HG02852 (cell line): Measurements from ENCODE around the gene KAT2B.
"Not testable (repeated sequence)": the region's sequence is repeated elsewhere in the genome, so short reads cannot be mapped to it uniquely, and the experiment has no call there.

Source experiments
- ATAC-seq: cut with Tn5 transposase; IDR thresholded peaks from one replicate; pipeline ENCODE4 v1.9.1; 2021; ENCODE audit warnings: mild to moderate bottlenecking, moderate library complexity; ENCODE audit not compliant: unreplicated experiment

The KAT2B gene

GRCh38 chr3:20041197-20041780, 1.0 kb downstream of the KAT2B start:
- peak; percentile 39 for ATAC-seq

DNA sequence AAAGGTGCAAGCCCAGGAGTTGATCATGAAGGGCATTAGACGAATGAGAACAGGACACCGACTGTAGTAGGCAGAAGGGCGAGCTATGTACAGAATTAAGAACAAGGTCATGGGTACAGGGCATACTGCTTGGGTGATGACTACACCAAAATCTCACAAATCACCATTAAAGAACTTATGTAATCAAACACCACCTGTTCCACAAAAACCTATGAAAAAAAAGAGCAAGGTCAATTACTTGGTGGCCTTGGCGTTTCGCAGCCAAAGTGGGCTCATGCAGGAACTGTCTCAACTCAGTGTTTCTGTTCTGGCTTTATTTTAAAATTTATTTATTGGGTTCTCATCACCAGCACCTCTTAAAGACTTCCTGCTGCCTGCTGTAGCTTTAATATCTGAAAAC, 2.1 kb downstream of the KAT2B start:
- ATAC-seq, result no peak

- ATAC-seq, result peak; percentile 21
Observed at GRCh38 chr3:20043396-20043795, 3.1 kb downstream of the KAT2B start.

GRCh38 chr3:20043825-20044224, 3.6 kb downstream of the KAT2B start:
- no peak for ATAC-seq

GRCh38 chr3:20045141-20045540, 4.9 kb downstream of the KAT2B start:
- ATAC-seq, result not testable (repeated sequence)

DNA sequence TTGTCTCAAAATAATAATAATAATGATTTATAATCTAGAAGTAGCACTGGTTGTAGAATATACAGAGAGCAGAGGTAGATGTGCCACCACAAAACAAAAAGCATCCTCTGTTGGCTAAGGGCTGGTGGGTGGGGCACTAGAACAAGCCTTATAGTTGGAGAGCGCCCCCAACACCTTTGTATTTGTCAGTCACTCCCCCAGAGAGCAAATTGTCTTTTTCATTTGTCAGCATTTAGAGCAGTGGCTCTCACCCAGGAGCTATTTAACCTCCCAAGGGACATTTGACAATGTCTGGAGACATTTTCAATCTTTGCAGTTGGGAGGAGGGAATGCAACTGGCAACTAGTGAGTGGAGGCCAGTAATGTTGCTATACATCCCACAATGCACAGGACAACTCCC, 6.3 kb downstream of the KAT2B start:
- no peak for ATAC-seq

DNA sequence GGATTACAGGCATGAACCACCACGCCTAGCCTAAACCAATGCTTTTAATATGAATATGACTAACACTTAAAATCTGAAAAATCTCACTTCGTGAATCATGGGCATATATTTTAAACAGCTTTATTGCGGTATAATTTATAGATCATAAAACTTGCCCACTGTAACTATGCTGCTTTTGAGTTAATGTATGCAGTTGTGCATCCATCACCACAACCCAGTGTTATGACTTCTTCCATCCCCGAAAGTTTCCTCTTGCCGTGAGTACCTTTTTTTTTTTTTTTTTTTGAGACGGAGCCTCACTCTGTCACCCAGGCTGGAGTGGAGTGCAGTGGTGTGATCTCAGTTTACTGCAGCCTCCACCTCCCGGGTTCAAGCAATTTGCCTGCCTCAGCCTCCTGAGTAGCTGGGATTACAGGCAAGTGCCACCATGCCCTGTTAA, 7.1 kb downstream of the KAT2B start:
- ATAC-seq, result no peak

DNA sequence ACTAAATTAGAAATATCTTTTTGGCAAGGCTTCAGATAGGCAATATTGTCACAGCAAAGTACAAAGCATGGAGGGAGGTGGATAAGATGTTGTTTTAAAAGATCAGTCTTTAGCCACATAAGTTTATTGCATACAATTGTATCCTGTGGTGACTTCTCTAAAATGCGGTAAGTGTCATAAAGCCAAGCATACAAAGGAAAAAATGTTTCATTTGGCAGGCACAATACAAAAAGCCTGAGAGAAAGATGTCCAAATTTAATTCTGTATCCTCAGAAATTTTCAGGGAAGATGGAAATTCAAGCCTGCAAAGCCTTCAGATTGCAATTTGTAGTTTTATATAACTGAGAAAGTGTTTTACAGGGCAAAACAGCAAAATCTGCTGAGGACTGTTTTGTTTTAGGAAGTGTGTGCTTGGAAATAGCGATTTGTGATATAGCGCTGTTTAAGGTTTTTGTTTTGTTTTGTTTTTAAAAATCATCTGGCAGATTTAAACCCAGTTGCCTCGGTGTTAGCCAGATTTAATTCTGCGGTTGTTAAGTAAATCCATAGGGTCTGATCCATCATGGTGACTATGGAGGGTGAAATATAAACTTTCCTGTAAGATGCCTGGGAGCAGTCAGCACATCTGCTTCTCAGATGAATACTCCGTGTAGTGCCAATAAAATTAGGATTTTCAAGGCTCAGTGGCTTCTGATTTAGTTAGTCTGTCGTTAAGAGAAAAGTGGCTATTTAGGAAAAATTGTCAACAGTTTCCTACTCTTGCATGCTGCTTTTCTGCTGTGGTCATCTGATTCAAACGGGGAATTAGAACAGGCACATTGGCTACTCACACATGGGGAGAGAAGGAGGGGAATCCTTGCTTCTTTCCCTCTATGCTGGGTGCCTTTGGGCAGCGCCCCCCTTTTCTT, 8.0 kb downstream of the KAT2B start:
- ATAC-seq, result no peak

DNA sequence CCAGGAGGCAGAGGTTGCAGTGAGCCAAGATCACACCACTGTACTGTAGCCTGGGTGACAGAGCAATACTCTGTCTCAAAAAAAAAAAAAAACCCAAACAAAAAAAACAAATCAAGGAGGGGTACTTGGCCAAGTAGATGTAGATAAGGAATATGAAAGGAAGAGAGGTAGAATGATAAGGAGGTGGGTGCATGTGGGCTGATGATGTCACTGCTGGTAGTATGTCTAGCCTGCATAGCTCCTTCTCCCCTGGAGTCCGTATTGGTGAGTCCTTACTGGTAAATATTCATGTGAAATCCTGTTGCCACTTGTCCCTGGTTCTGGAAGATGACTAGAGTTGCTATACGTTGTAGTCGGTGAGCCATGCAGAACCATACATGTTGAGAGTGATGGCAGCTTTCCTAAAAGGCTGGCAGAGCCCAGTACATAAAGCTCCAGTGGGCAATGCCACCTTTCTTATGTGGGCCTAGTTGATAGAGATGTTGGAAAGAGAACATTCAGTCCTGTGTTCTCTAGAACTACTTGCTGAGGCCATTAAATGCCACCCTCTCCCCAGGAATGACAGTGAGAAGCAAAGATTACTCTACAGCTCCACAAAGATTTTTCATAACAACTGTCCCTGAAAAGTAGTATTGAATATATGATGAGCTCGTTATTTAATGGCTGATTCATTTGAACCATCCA, 11.0 kb downstream of the KAT2B start:
- no peak for ATAC-seq

GRCh38 chr3:20052851-20053250, 12.6 kb downstream of the KAT2B start:
- no peak for ATAC-seq

DNA sequence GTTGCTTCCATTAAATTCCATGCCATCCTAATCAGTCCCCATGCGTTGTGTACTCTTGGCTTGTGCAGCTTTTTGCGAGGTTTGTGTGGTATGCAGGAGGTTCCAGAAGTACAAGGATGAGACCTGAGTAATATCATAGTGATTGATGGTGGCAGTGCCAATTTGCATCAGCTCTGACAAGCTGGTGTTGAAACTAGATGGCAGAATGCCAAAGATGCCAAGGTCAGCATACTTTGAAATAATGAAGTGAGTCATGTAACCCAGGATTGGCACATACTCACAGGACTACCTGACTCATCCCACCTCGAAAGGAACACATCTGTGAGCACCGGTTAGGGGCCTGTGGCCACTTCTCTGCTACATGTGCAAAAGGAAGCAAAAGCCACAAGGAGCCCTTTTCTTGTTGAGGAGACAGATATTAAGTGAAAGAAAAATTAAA, 14.3 kb downstream of the KAT2B start:
- ATAC-seq, result peak; percentile 55

DNA sequence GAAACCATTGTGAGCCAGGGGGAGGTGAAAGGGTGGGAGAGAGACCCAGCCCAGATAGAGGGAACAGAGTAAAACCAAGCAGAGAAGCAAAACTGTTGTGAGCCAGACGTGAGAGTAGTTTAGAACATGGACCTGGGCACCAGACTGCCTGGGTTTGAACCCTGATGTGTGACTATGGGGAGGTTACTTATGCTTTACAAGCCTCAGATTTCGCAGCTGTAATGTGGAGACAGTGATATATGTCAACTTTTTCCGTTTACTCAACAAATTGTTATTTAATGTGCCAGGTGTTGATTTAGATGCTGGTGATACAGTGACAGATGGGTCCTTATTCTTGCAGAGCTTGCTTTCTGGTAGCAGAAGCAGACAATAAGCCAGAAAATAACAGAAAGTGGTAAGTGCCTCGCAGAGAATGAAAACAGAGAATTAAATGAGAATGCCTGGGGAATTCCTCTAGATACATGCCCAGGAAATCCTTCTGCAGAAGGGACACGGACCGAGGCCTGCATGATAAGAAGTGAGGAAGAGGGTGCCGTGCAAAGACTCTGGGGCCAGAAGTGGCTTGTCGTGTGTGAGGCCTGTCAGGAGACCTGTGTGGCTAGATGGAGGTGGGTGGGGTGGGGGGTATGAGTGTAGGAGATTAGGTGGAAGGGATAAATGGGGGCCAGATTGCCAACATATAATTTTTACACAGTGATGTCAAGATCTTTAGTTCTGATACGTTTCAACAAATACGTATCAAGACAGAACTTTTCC, 15.0 kb downstream of the KAT2B start:
- ATAC-seq, result peak; percentile 23

GRCh38 chr3:20055842-20056241, 15.6 kb downstream of the KAT2B start:
- no peak for ATAC-seq

GRCh38 chr3:20056725-20057611, 16.7 kb downstream of the KAT2B start:
- peak; percentile 56 for ATAC-seq

- ATAC-seq, result no peak
Observed at GRCh38 chr3:20057612-20058180, 17.4 kb downstream of the KAT2B start.

DNA sequence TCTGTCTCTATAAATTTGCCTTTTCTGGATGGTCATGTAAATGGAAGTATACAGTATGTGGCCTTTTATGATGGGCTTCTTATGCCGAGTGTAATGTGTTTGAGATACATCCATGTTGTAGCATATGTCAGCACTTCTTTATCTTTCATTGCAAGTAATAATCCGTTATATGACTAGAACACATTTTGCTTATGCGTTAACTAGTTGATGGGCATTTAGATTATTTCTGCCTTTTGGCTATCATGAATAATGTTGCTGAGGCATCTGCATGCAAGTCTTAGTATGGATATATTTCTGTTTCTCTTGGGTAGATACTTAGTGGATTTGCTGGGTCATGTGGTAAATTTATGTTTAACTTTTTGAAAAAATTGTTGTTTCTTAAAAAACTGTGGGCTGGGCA, 19.7 kb downstream of the KAT2B start:
- no peak for ATAC-seq

- peak; percentile 41 for ATAC-seq
Observed at GRCh38 chr3:20060974-20061685, 20.9 kb downstream of the KAT2B start.

- ATAC-seq, result no peak
Observed at GRCh38 chr3:20062996-20063395, 22.8 kb downstream of the KAT2B start.

GRCh38 chr3:20064387-20064786, 24.1 kb downstream of the KAT2B start:
- ATAC-seq, result no peak
